ENCODE measurements around the gene NCOR1.
"Not testable (repeated sequence)": the region's sequence is repeated elsewhere in the genome, so short reads cannot be mapped to it uniquely, and the experiment has no call there.

Gene NCOR1

DNA sequence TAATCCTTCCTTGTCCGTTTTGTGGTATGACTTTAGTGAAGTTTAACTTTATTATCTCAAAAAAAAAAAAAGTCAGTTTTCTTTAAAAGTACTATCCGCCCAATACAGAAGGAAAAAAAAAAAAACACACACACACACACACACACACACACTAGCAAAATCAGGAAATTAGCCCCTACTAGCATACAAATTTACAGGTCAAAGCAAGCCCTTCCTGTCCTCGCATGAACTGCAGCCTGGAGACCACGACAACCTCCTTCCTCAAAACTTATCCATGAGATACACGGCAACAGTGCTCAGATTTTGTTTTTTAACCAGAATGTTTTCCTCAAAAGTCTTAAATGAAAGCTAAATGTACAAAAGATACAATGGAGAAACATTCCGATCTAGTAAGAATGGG is 16.2 kb downstream of the NCOR1 start:
- Histone ChIP-seq H4K8ac (ENCODE audit: low read depth, low read length) (no peak overlapping the region), H2BK12ac (ENCODE audit: low read length) (no peak overlapping the region), H4K12ac (ENCODE audit: low read depth, low read length) (no peak overlapping the region), H2AFZ (ENCODE audit: insufficient read depth, low read length, poor library complexity) (no peak overlapping the region), H3K9me3 (ENCODE audit: insufficient read depth, low read depth, low read length) (no peaks in the 10 kb centered on the region), H3K23ac (ENCODE audit: low read length) (no peak overlapping the region), H3K9ac (ENCODE audit: low read length) (no peak overlapping the region), H3K4ac (ENCODE audit: low read depth, low read length) (no peak overlapping the region), H2AK5ac (ENCODE audit: low read length) (no peak overlapping the region), H3K18ac (ENCODE audit: low read length) (no peak overlapping the region), H3K14ac (ENCODE audit: low read length) (no peak overlapping the region), H3K79me2 (ENCODE audit: control insufficient read depth, insufficient read depth, low read length, poor library complexity) (peaks cover 2% of the 10 kb centered on the region), H3K79me1 (ENCODE audit: low read length) (no peaks in the 10 kb centered on the region), H2BK5ac (ENCODE audit: low read depth, low read length, poor library complexity) (no peak overlapping the region), H3K36me3 (ENCODE audit: control insufficient read depth in 1 of 2, insufficient read depth in 2 of 2, low read length in 2 of 2) (no peaks in the 10 kb centered on the region), H3K4me3 (ENCODE audit: low read depth, low read length) (no peak overlapping the region), H3K27ac (ENCODE audit: low read depth, low read length) (no peak overlapping the region), H4K91ac (ENCODE audit: low read depth, low read length) (no peak overlapping the region), H3K4me1 (ENCODE audit: control insufficient read depth in 1 of 2, insufficient read depth in 2 of 2, low read length in 2 of 2) (peaks cover 2 to 3% of the 10 kb centered on the region in 2 experiments), H2BK120ac (ENCODE audit: insufficient read depth, low read length, poor library complexity) (no peak overlapping the region), H3K27me3 (ENCODE audit: insufficient read depth, low read length) (no peaks in the 10 kb centered on the region), H3K4me2 (ENCODE audit: low read length) (no peak overlapping the region)
- WGBS (ENCODE audit: extremely low coverage, insufficient coverage, insufficient read length): no CpG with 5 or more reads among the region's 6 CpGs
- DNase-seq: no peak

DNA sequence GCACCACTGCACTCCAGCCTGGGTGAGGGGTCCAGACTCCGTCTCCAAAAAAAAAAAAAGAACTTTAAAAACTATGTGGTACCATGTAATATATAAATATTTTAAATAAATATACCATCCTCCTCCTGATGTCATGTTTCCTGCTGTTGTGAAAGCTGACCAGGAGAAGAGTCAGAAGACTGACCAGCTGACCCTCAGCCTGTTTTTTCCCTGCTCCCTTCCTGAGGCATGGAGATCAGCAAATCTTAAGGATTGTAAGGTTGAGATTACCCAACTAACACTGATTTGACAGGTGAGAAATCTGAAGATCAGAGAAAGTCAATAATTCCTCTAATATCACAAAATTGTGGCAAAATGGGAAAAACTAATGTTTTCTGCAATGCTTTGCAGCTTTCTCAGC is 18.1 kb downstream of the NCOR1 start:
- Histone ChIP-seq H3K27ac (ENCODE audit: low read depth, low read length) (no peak overlapping the region), H3K4me2 (ENCODE audit: low read length) (no peak overlapping the region), H4K12ac (ENCODE audit: low read depth, low read length) (no peak overlapping the region), H3K79me2 (ENCODE audit: control insufficient read depth, insufficient read depth, low read length, poor library complexity) (peaks cover 2% of the 10 kb centered on the region), H3K9me3 (ENCODE audit: insufficient read depth, low read depth, low read length) (no peaks in the 10 kb centered on the region), H3K18ac (ENCODE audit: low read length) (no peak overlapping the region), H3K4me3 (ENCODE audit: low read depth, low read length) (no peak overlapping the region), H2BK5ac (ENCODE audit: low read depth, low read length, poor library complexity) (no peak overlapping the region), H4K8ac (ENCODE audit: low read depth, low read length) (no peak overlapping the region), H2AK5ac (ENCODE audit: low read length) (no peak overlapping the region), H3K9ac (ENCODE audit: low read length) (no peak overlapping the region), H2AFZ (ENCODE audit: insufficient read depth, low read length, poor library complexity) (no peak overlapping the region), H3K4me1 (ENCODE audit: control insufficient read depth in 1 of 2, insufficient read depth in 2 of 2, low read length in 2 of 2) (no peaks in the 10 kb centered on the region), H4K91ac (ENCODE audit: low read depth, low read length) (no peak overlapping the region), H3K27me3 (ENCODE audit: insufficient read depth, low read length) (no peaks in the 10 kb centered on the region), H3K36me3 (ENCODE audit: control insufficient read depth in 1 of 2, insufficient read depth in 2 of 2, low read length in 2 of 2) (peaks cover 1 to 5% of the 10 kb centered on the region in 2 experiments), H2BK120ac (ENCODE audit: insufficient read depth, low read length, poor library complexity) (no peak overlapping the region), H3K14ac (ENCODE audit: low read length) (no peak overlapping the region), H3K23ac (ENCODE audit: low read length) (no peak overlapping the region), H3K79me1 (ENCODE audit: low read length) (no peaks in the 10 kb centered on the region), H3K4ac (ENCODE audit: low read depth, low read length) (no peak overlapping the region), H2BK12ac (ENCODE audit: low read length) (no peak overlapping the region)
- no peak for DNase-seq
- no CpG with 5 or more reads among the region's 1 CpG for WGBS (ENCODE audit: extremely low coverage, insufficient coverage, insufficient read length)

DNA sequence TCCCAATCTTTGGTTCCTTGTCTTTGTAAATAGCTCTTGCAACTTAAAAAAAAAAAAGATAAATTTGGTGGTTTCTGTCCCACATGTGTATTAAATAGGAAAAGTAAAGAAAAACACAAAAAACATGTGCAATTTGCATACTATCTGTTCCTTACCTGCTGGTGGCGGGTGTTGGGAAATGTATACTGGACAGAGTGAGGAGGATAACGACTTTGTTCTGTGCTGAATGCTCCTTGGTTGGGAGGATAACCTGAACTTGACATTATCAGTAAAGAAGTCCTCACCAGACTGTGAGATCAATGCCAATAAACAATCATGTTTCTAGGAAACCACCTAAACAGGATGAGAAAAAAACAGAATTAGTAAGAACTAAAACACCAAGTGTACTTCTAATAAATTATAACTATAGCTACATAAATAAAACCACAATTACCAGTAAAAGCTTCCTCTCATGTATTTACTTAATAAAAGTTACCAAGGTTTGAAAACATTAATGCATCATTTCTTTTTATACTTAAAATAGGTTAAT is 21.0 kb downstream of the NCOR1 start:
- H2BK5ac ChIP-seq (ENCODE audit: low read depth, low read length, poor library complexity); H3K4me1 ChIP-seq (ENCODE audit: control insufficient read depth in 1 of 2, insufficient read depth in 2 of 2, low read length in 2 of 2); H3K9ac ChIP-seq (ENCODE audit: low read length); H3K4ac ChIP-seq (ENCODE audit: low read depth, low read length); H2BK12ac ChIP-seq (ENCODE audit: low read length); H4K91ac ChIP-seq (ENCODE audit: low read depth, low read length); H2AFZ ChIP-seq (ENCODE audit: insufficient read depth, low read length, poor library complexity); H3K79me1 ChIP-seq (ENCODE audit: low read length); H3K36me3 ChIP-seq (ENCODE audit: control insufficient read depth in 1 of 2, insufficient read depth in 2 of 2, low read length in 2 of 2); H3K79me2 ChIP-seq (ENCODE audit: control insufficient read depth, insufficient read depth, low read length, poor library complexity); H3K14ac ChIP-seq (ENCODE audit: low read length); H4K12ac ChIP-seq (ENCODE audit: low read depth, low read length); H3K4me3 ChIP-seq (ENCODE audit: low read depth, low read length); H3K23ac ChIP-seq (ENCODE audit: low read length); H3K27ac ChIP-seq (ENCODE audit: low read depth, low read length); DNase-seq; H3K4me2 ChIP-seq (ENCODE audit: low read length); H4K8ac ChIP-seq (ENCODE audit: low read depth, low read length); H3K9me3 ChIP-seq (ENCODE audit: insufficient read depth, low read depth, low read length); H3K18ac ChIP-seq (ENCODE audit: low read length); H3K27me3 ChIP-seq (ENCODE audit: insufficient read depth, low read length); H2BK120ac ChIP-seq (ENCODE audit: insufficient read depth, low read length, poor library complexity); H2AK5ac ChIP-seq (ENCODE audit: low read length): not testable (repeated sequence)
- no CpG with 5 or more reads among the region's 2 CpGs for WGBS (ENCODE audit: extremely low coverage, insufficient coverage, insufficient read length)

DNA sequence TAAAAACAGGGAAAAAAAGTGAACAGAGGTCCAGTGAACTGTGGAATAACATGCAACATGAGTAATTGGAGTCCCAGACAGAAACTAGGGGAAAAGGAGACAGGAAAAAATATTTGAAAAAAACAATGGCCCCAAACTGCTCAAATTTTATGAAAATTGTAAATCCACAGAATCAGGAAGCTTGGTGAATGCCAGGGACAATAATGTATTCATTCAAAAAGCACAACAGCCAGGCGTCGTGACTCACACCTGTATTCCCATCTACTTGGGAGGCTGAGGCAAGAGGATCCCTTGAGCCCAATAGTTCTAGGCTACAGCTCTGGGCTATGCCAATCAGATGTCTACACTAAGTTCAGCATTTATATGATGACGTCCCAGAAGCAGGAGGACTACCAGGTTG is 23.7 kb downstream of the NCOR1 start:
- no peak overlapping the region for H3K23ac ChIP-seq (ENCODE audit: low read length)
- no peak overlapping the region for H3K9ac ChIP-seq (ENCODE audit: low read length)
- no peak overlapping the region for H2BK120ac ChIP-seq (ENCODE audit: insufficient read depth, low read length, poor library complexity)
- H3K4me2 ChIP-seq (ENCODE audit: low read length): no peak overlapping the region
- H3K79me2 ChIP-seq (ENCODE audit: control insufficient read depth, insufficient read depth, low read length, poor library complexity): no peaks in the 10 kb centered on the region
- H3K4me3 ChIP-seq (ENCODE audit: low read depth, low read length): no peak overlapping the region
- no peak overlapping the region for H3K18ac ChIP-seq (ENCODE audit: low read length)
- no peak overlapping the region for H3K14ac ChIP-seq (ENCODE audit: low read length)
- no peak for DNase-seq
- no peaks in the 10 kb centered on the region for H3K9me3 ChIP-seq (ENCODE audit: insufficient read depth, low read depth, low read length)
- H2BK12ac ChIP-seq (ENCODE audit: low read length): no peak overlapping the region
- H3K79me1 ChIP-seq (ENCODE audit: low read length): no peaks in the 10 kb centered on the region
- no peak overlapping the region for H4K12ac ChIP-seq (ENCODE audit: low read depth, low read length)
- no peak overlapping the region for H3K27ac ChIP-seq (ENCODE audit: low read depth, low read length)
- H3K4me1 ChIP-seq (ENCODE audit: control insufficient read depth in 1 of 2, insufficient read depth in 2 of 2, low read length in 2 of 2): no peaks in the 10 kb centered on the region
- no peak overlapping the region for H3K4ac ChIP-seq (ENCODE audit: low read depth, low read length)
- H4K91ac ChIP-seq (ENCODE audit: low read depth, low read length): no peak overlapping the region
- H2AK5ac ChIP-seq (ENCODE audit: low read length): no peak overlapping the region
- no peak overlapping the region for H2AFZ ChIP-seq (ENCODE audit: insufficient read depth, low read length, poor library complexity)
- H3K36me3 ChIP-seq (ENCODE audit: control insufficient read depth in 1 of 2, insufficient read depth in 2 of 2, low read length in 2 of 2): peaks cover 5 to 7% of the 10 kb centered on the region in 2 experiments
- H3K27me3 ChIP-seq (ENCODE audit: insufficient read depth, low read length): no peaks in the 10 kb centered on the region
- no CpG with 5 or more reads among the region's 3 CpGs for WGBS (ENCODE audit: extremely low coverage, insufficient coverage, insufficient read length)
- H2BK5ac ChIP-seq (ENCODE audit: low read depth, low read length, poor library complexity): no peak overlapping the region
- no peak overlapping the region for H4K8ac ChIP-seq (ENCODE audit: low read depth, low read length)
